SK-N-SH treated with all-trans-retinoic acid at 6 μM for 48 hours (cell line): ENCODE measurements around the gene TUBGCP5.
"Not testable (repeated sequence)": the region's sequence is repeated elsewhere in the genome, so short reads cannot be mapped to it uniquely, and the experiment has no call there.

Experiments used
- ATAC-seq: fragments of 200-7000 bp; cut with Tn5 transposase; 3 replicates; pipeline ENCODE4 v1.9.1; 2020; ENCODE audit warnings: mild to moderate bottlenecking, moderate library complexity
- ARNTL ChIP-seq: fragments of 450-650 bp; formaldehyde crosslinking; IDR thresholded peaks from 2 replicates; pipeline ENCODE4 v1.5.0; 2020; ENCODE audit warnings: low read depth, mild to moderate bottlenecking, moderate library complexity, borderline replicate concordance
- BACH2 ChIP-seq: fragments of 250-450 bp; sonication (Bioruptor Pico); IDR thresholded peaks from 2 replicates; pipeline ENCODE4 v1.9.0; 2021; ENCODE audit warnings: mild to moderate bottlenecking, borderline replicate concordance
- CSDC2 ChIP-seq: fragments of 250-450 bp; sonication (Bioruptor Pico); IDR thresholded peaks from 2 replicates; pipeline ENCODE4 v1.5.0; 2020; ENCODE audit warnings: mild to moderate bottlenecking, moderate library complexity
- CSRNP3 ChIP-seq: fragments of 250-450 bp; sonication (Bioruptor Pico); IDR thresholded peaks from 2 replicates; pipeline ENCODE4 v1.5.1; 2021; ENCODE audit warnings: mild to moderate bottlenecking, moderate library complexity
- ESRRG ChIP-seq: fragments of 250-450 bp; sonication (Bioruptor Pico); IDR thresholded peaks from 2 replicates; pipeline ENCODE4 v1.6.1; 2021; ENCODE audit warnings: mild to moderate bottlenecking
- GLIS3 ChIP-seq: fragments of 250-450 bp; sonication (Bioruptor Pico); IDR thresholded peaks from 2 replicates; pipeline ENCODE4 v1.5.0; 2020; ENCODE audit warnings: mild to moderate bottlenecking, moderate library complexity
- ISL1 ChIP-seq: fragments of 250-450 bp; sonication (Bioruptor Pico); IDR thresholded peaks from 2 replicates; pipeline ENCODE4 v2.1.2; 2022; ENCODE audit warnings: mild to moderate bottlenecking, moderate library complexity
- OSR1 ChIP-seq: fragments of 250-450 bp; sonication (Bioruptor Pico); IDR thresholded peaks from 2 replicates; pipeline ENCODE4 v1.8.0; 2022; ENCODE audit warnings: moderate library complexity, mild to moderate bottlenecking, inconsistent platforms
- PATZ1 ChIP-seq: fragments of 250-450 bp; sonication (Bioruptor Pico); IDR thresholded peaks from 2 replicates; pipeline ENCODE4 v1.8.0; 2020; ENCODE audit warnings: mild to moderate bottlenecking, moderate library complexity, borderline replicate concordance
- POU6F1 ChIP-seq: fragments of 250-450 bp; sonication (Bioruptor Pico); IDR thresholded peaks from 2 replicates; pipeline ENCODE4 v1.8.0; 2021; ENCODE audit warnings: low read depth, mild to moderate bottlenecking, moderate library complexity, borderline replicate concordance
- PPARA ChIP-seq: fragments of 250-450 bp; sonication (Bioruptor Pico); IDR thresholded peaks from 2 replicates; pipeline ENCODE4 v1.5.0; 2020; ENCODE audit warnings: mild to moderate bottlenecking, borderline replicate concordance
- RARB ChIP-seq: fragments of 250-450 bp; sonication (Bioruptor Pico); IDR thresholded peaks from 2 replicates; pipeline ENCODE4 v1.8.0; 2021; ENCODE audit warnings: mild to moderate bottlenecking, moderate library complexity
- SNAI2 ChIP-seq: fragments of 250-450 bp; sonication (Bioruptor Pico); IDR thresholded peaks from 2 replicates; pipeline ENCODE4 v1.5.0; 2020; ENCODE audit warnings: mild to moderate bottlenecking, moderate library complexity
- TCF4 ChIP-seq: fragments of 250-450 bp; sonication (Bioruptor Pico); IDR thresholded peaks from 2 replicates; pipeline ENCODE4 v1.8.0; 2021; ENCODE audit warnings: mild to moderate bottlenecking, moderate library complexity, borderline replicate concordance
- TSHZ2 ChIP-seq: fragments of 250-450 bp; sonication (Bioruptor Pico); IDR thresholded peaks from 2 replicates; pipeline ENCODE4 v1.5.0; 2020; ENCODE audit warnings: mild to moderate bottlenecking, moderate library complexity
- ZC3H10 ChIP-seq: fragments of 250-450 bp; sonication (Bioruptor Pico); IDR thresholded peaks from 2 replicates; pipeline ENCODE4 v1.5.1; 2021; ENCODE audit warnings: mild to moderate bottlenecking, moderate library complexity
- ZFP3 ChIP-seq: fragments of 250-450 bp; sonication (Bioruptor Pico); IDR thresholded peaks from 2 replicates; pipeline ENCODE4 v1.5.0; 2020; ENCODE audit warnings: mild to moderate bottlenecking, moderate library complexity
- ZFP30 ChIP-seq: fragments of 450-650 bp; formaldehyde crosslinking; IDR thresholded peaks from 2 replicates; pipeline ENCODE4 v1.5.0; 2022; ENCODE audit warnings: mild to moderate bottlenecking, moderate library complexity
- ZNF565 ChIP-seq: fragments of 450-650 bp; formaldehyde crosslinking; conservative IDR thresholded peaks from 2 replicates; pipeline ENCODE4 v1.5.0; 2020; ENCODE audit warnings: low read depth, mild to moderate bottlenecking, moderate library complexity
- ZNF70 ChIP-seq: fragments of 450-650 bp; formaldehyde crosslinking; IDR thresholded peaks from 2 replicates; pipeline ENCODE4 v1.5.0; 2020; ENCODE audit warnings: mild to moderate bottlenecking, moderate library complexity
- ZNF8 ChIP-seq: fragments of 450-650 bp; formaldehyde crosslinking; IDR thresholded peaks from 2 replicates; pipeline ENCODE4 v1.5.0; 2020; ENCODE audit warnings: mild to moderate bottlenecking, moderate library complexity
- TF ChIP-seq, protein P1 (sequence below): fragments of 250-450 bp; sonication (Bioruptor Pico); IDR thresholded peaks from 2 replicates; pipeline ENCODE4 v1.5.1; 2020; ENCODE audit warnings: low read depth, mild to moderate bottlenecking, moderate library complexity

Gene TUBGCP5

GRCh38 chr15:23026218-23026617 lies 13.2 kb downstream of the TUBGCP5 start (continued):
- TF ChIP-seq TCF4 = no peak
- TF ChIP-seq, all 23 proteins: peak for 0

DNA sequence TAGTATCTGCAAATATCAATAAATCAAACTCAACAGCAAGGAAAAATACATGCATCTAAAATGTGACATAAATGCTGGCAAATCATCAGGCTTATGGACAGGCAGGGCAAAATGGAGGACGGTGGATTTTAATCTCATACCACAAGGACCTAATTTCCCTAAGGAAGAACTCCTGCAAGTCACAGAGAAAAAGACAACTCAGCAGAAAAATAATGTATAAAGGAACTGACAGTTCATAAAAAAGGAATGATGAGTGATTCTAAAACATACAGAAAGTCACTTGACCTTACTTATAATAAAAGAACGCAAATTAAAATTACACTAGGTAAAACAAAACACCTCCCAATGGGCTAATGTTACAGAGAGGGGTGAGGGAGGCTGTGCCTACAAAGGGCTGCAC lies 17.2 kb downstream of the TUBGCP5 start:
- ATAC-seq = no peak
- TF ChIP-seq TSHZ2 = no peak
- TF ChIP-seq SNAI2 (CRISPR knock-in tag) = no peak
- TF ChIP-seq TCF4 = no peak
- TF ChIP-seq ARNTL (CRISPR knock-in tag) = no peak
- TF ChIP-seq CSRNP3 (CRISPR knock-in tag) = no peak
- TF ChIP-seq CSDC2 = no peak
- no peak for TF ChIP-seq ZFP30 (CRISPR knock-in tag)
- TF ChIP-seq OSR1 (CRISPR knock-in tag) = no peak
- no peak for TF ChIP-seq PATZ1 (CRISPR knock-in tag)
- no peak for TF ChIP-seq BACH2 (CRISPR knock-in tag)
- TF ChIP-seq ZC3H10 (CRISPR knock-in tag) = no peak
- no peak for TF ChIP-seq POU6F1 (CRISPR knock-in tag)
- no peak for TF ChIP-seq ZNF565
- TF ChIP-seq PPARA = no peak
- TF ChIP-seq, protein P1, sequence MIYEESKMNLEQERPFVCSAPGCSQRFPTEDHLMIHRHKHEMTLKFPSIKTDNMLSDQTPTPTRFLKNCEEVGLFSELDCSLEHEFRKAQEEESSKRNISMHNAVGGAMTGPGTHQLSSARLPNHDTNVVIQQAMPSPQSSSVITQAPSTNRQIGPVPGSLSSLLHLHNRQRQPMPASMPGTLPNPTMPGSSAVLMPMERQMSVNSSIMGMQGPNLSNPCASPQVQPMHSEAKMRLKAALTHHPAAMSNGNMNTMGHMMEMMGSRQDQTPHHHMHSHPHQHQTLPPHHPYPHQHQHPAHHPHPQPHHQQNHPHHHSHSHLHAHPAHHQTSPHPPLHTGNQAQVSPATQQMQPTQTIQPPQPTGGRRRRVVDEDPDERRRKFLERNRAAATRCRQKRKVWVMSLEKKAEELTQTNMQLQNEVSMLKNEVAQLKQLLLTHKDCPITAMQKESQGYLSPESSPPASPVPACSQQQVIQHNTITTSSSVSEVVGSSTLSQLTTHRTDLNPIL (CRISPR knock-in tag) = no peak

GRCh38 chr15:23014394-23015000 lies 24.9 kb downstream of the TUBGCP5 start:
- TF ChIP-seq SNAI2 (CRISPR knock-in tag) (no peak), OSR1 (CRISPR knock-in tag) (no peak), ZNF70 (CRISPR knock-in tag) (no peak), ISL1 (CRISPR knock-in tag) (no peak)

GRCh38 chr15:23013681-23014080 lies 25.7 kb downstream of the TUBGCP5 start:
- TF ChIP-seq CSDC2 (no peak), ARNTL (CRISPR knock-in tag) (no peak), ZNF70 (CRISPR knock-in tag) (no peak), ZNF8 (no peak), BACH2 (CRISPR knock-in tag) (no peak), ESRRG (CRISPR knock-in tag) (no peak), SNAI2 (CRISPR knock-in tag) (no peak), TCF4 (no peak), RARB (CRISPR knock-in tag) (no peak), GLIS3 (CRISPR knock-in tag) (no peak), ZFP3 (CRISPR knock-in tag) (no peak), POU6F1 (CRISPR knock-in tag) (no peak)
- TF ChIP-seq, protein P1 (CRISPR knock-in tag) = no peak
- ATAC-seq = no peak

More at GRCh38 chr15:23014394-23015000, 24.9 kb downstream of the TUBGCP5 start:
- ATAC-seq = no peak

DNA sequence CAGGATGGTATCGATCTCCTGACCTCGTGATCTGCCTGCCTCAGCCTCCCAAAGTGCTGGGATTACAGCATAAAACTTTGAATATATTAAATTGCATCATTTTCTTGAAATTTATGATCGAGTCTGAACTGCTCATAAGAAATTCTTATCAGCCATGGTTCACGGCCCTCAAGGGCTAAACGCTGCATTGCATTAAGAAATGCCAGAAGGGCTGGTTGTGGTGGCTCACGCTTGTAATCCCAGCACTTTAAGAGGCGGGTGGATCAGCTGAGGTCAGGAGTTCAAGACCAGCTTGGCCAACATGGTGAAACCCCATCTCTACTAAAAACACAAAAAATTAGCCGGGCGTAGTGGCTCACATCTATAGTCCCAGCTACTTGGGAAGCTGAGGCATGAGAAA lies 26.8 kb downstream of the TUBGCP5 start:
- not testable (repeated sequence) for ATAC-seq
